Muscle layer of duodenum (tissue), 2 donors: ENCODE results near the gene NFIB.

ENCODE experiments used
- H3K27ac ChIP-seq: one replicate; pipeline ENCODE4 v1.7.0; 2013; ENCODE audit warnings: mild to moderate bottlenecking, low read length
- H3K27me3 ChIP-seq: one replicate; pipeline ENCODE4 v1.7.0; 2013; ENCODE audit warnings: low read depth, mild to moderate bottlenecking, control low read depth, low read length
- H3K36me3 ChIP-seq, 2 donors: one replicate each; pipeline ENCODE4 v1.7.0; 2013; ENCODE audit warnings: low read length in 2 of 2, control low read depth in 1 of 2, mild to moderate bottlenecking in 1 of 2; ENCODE audit not compliant: insufficient read depth in 2 of 2, control insufficient read depth in 1 of 2
- H3K4me1 ChIP-seq, 2 donors: one replicate each; pipeline ENCODE4 v1.7.0; 2013; ENCODE audit warnings: low read length in 2 of 2, mild to moderate bottlenecking in 2 of 2, control low read depth in 1 of 2, moderate library complexity in 1 of 2; ENCODE audit not compliant: insufficient read depth in 2 of 2, control insufficient read depth in 1 of 2
- H3K4me3 ChIP-seq, 2 donors: one replicate each; pipeline ENCODE4 v1.7.0; 2013; ENCODE audit warnings: low read length in 2 of 2, low read depth in 1 of 2, mild to moderate bottlenecking in 1 of 2
- H3K9me3 ChIP-seq, 2 donors: one replicate each; pipeline ENCODE4 v1.7.0; 2013; ENCODE audit warnings: low read length in 2 of 2, control low read depth in 1 of 2, mild to moderate bottlenecking in 1 of 2; ENCODE audit not compliant: control insufficient read depth in 1 of 2
- donor health status: healthy.

Gene NFIB

GRCh38 chr9:14103115-14103514, 210.8 kb downstream of the NFIB start:
- H3K27me3 ChIP-seq: no peaks in the 10 kb centered on the region
- peaks cover 9 to 13% of the 10 kb centered on the region in 2 donors for H3K4me1 ChIP-seq
- peak overlapping the region; percentile 26 for H3K27ac ChIP-seq
- H3K36me3 ChIP-seq: peaks cover 0 to 4% of the 10 kb centered on the region in 2 donors
- H3K9me3 ChIP-seq: no peaks in the 10 kb centered on the region
- no peak overlapping the region for H3K4me3 ChIP-seq

DNA sequence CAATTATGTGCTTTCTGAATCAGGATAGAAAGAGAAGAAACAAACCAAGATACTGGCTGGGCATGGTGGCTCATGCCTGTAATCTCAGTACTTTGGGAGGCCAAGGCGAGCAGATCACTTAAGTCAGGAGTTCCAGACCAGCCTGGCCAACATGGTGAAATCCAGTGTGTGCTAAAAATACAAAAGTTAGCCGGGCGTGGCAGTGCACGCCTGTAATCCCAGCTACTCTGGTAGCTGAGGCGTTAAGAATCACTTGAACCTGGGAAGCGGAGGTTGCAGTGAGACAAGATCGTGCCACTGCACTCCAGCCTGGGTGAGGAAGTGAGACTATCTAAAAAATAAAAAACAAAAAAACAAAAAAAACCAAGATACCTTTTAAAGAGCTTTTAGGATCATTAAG, 214.2 kb downstream of the NFIB start:
- H3K27me3 ChIP-seq: no peaks in the 10 kb centered on the region
- H3K4me1 ChIP-seq: peaks cover 10 to 13% of the 10 kb centered on the region in 2 donors
- peaks cover 0 to 4% of the 10 kb centered on the region in 2 donors for H3K36me3 ChIP-seq
- no peaks in the 10 kb centered on the region for H3K9me3 ChIP-seq
- no peak overlapping the region for H3K4me3 ChIP-seq
- no peak overlapping the region for H3K27ac ChIP-seq

- Histone ChIP-seq H3K36me3 (peaks cover 0 to 4% of the 10 kb centered on the region in 2 donors), H3K4me3 (no peak overlapping the region), H3K9me3 (no peaks in the 10 kb centered on the region), H3K4me1 (peaks cover 10 to 13% of the 10 kb centered on the region in 2 donors), H3K27me3 (no peaks in the 10 kb centered on the region), H3K27ac (peak overlapping the region; percentile 60)
Observed at GRCh38 chr9:14098486-14099180, 215.3 kb downstream of the NFIB start.

DNA sequence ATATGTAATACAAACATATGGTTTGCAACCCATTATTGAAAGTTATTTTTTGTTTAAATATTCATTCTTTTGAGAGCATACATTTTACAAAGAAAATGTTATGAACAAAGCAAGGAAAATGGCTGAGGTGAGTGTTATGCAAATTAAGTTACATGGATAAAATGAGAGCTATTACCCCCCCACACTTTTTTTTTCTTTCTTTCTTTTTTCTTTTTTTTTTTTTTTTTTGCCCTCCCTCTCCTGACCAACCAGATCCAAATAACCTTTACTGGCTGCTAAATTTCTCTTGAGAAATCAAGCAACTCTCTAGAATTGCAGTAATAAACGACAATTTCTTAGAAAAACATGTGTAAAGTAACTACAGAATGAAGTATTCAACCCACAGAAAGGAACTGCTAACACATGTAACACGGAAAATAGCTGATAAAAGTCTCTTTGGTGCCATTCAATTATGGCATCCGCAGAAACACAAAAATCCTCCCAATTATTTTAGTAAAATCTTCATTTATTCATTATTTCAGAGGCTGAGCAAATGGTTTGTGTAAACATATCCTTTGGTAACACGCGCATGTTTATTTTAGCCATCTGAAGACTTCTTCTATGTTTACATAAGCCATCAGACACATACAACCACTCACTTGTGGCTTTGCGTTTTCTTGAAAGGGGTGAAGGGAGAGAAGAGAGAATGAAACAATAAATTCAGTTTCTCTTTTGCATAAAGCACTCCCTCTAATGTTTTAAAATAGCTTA, 216.1 kb downstream of the NFIB start:
- no peaks in the 10 kb centered on the region for H3K9me3 ChIP-seq
- H3K27ac ChIP-seq: peak overlapping the region; percentile 60
- H3K4me1 ChIP-seq: peaks cover 10% of the 10 kb centered on the region in 2 donors
- H3K27me3 ChIP-seq: no peaks in the 10 kb centered on the region
- peaks cover 0 to 4% of the 10 kb centered on the region in 2 donors for H3K36me3 ChIP-seq
- H3K4me3 ChIP-seq: no peak overlapping the region

DNA sequence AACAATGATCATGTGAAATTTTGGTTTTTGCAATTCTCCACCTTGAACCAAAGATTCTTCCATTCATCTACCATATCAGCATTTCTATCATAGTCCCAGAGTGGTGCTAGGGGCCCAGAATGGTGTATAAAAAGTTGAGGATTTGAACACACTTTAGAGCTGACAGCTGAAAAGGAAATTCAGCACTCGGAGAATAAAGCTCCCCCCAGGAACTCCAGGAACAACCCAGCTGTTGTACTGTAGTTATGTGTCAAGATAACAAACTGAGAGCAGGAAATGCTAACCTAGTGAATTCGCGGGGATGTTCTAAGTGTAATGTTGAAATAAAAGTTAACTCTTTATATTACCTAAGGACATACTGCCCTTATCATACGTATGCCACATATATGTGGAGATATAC, 216.7 kb downstream of the NFIB start:
- Histone ChIP-seq H3K36me3 (peaks cover 0 to 4% of the 10 kb centered on the region in 2 donors), H3K27ac (peak overlapping the region; percentile 20), H3K4me1 (peaks cover 6 to 10% of the 10 kb centered on the region in 2 donors), H3K9me3 (no peaks in the 10 kb centered on the region), H3K4me3 (no peak overlapping the region), H3K27me3 (no peaks in the 10 kb centered on the region)

DNA sequence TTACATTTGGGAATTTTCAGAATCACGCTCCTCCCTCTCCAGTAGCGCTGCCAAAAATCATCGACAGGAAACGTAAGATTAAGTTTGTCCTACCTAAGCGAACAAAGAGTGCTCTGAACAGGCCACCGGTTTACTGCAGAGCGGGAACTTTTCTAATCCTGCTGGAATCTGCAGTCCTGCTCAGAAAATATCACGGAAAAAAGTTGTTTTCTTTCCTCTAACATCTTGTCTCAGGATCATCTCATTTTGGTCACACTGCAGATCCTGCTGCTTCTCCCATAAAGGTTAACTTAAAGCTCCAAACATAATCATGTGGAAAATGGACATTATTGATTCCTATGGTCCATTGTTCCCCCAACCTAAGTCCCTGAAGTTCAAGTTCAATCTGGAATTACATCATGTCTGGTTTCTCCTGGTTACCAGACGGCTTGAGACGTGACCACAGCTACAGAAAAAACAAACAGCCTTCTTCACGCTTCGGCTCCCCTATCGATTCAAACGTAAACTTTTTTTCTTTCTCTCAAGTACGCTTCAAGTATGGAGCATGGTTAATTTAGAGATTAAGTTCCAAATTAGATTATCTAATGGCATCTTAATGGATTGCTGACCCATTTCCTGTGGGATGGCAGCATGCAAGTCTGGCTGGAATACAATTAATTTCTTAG, 217.6 kb downstream of the NFIB start:
- no peaks in the 10 kb centered on the region for H3K36me3 ChIP-seq
- H3K4me3 ChIP-seq: peak overlapping the region; percentile 30 to 40
- no peaks in the 10 kb centered on the region for H3K27me3 ChIP-seq
- H3K9me3 ChIP-seq: no peaks in the 10 kb centered on the region
- H3K4me1 ChIP-seq: peaks cover 6 to 10% of the 10 kb centered on the region in 2 donors
- peak overlapping the region; percentile 20 for H3K27ac ChIP-seq

DNA sequence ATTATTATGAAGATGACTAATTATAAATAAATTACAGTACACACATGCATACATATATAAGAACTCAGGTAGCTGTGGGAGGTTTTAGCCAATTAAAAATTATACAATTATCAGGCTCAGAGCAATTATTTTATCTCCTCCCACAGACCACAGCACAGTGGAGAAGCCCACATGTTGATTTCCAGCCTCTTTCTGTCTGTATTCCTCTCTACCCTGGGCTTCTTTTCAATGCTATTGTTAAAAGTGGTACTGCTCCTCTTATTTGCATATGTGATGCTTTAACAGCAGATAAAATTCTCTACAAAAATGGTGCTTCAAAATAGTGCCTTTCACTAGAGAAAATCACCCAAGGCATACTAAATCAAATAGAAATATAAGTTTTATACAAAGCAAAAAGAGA, 218.7 kb downstream of the NFIB start:
- Histone ChIP-seq H3K9me3 (no peaks in the 10 kb centered on the region), H3K4me1 (peaks cover 6 to 10% of the 10 kb centered on the region in 2 donors), H3K36me3 (no peaks in the 10 kb centered on the region), H3K27me3 (no peaks in the 10 kb centered on the region), H3K27ac (no peak overlapping the region), H3K4me3 (no peak overlapping the region)

- Histone ChIP-seq H3K4me3 (no peak overlapping the region), H3K9me3 (no peaks in the 10 kb centered on the region), H3K4me1 (peaks cover 6 to 10% of the 10 kb centered on the region in 2 donors), H3K27ac (no peak overlapping the region), H3K36me3 (no peaks in the 10 kb centered on the region), H3K27me3 (no peaks in the 10 kb centered on the region)
Observed at GRCh38 chr9:14094491-14094890, 219.4 kb downstream of the NFIB start.

DNA sequence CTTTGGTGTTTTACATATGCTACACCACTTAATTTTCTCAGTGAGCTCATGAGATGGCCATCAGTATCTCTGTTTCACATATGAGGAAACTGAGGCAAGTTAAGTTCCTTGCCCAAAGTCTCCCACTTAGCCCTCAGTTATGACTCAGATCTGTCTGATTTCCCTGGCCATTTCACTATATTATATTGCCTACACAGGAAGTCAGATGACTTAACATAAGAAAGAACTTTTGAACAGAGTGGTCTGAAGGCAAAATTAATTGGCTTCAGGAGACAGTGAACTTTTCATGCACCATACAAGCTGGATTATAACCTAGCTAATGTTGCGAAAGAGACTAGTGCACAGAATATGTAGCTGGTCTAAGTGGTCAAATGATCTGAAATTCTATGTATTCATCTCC, 221.6 kb downstream of the NFIB start:
- Histone ChIP-seq H3K4me1 (no peaks in the 10 kb centered on the region), H3K9me3 (no peaks in the 10 kb centered on the region), H3K27ac (no peak overlapping the region), H3K27me3 (no peaks in the 10 kb centered on the region), H3K36me3 (peaks cover 0 to 7% of the 10 kb centered on the region in 2 donors), H3K4me3 (no peak overlapping the region)

DNA sequence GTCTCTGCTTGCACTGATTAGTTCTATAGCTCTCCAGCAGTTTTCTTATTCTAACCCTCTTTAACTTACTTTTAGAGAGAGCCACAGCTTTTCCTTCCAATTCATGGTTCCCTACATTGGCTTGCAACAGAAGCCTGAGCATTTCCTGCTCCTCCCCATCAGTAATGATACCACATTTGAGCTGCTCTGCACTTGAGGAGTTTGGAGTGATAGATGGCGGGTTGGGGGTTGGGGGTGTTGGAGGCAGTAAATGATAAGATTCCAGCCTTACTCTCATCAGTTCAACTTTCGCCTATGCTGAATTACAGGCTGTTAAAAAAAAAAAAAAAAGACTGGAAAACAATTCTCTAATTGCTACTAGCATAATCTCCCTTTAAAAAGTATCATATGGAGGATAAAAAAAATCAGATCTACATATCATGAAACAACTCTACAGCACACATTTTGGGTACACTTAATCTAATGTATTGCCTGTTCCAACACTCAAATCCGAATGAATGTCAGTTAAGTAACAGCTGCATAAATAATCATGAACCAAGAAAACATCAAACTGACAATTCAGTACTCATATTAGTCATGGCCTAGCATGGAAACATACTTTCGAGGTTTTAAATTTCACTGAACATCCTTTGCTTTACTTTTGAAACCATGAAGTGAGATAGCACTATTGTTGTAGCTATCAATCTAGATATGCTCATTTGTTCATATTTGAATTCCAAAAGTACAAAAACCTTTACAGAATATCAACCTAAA, 224.7 kb downstream of the NFIB start:
- Histone ChIP-seq H3K36me3 (peaks cover 0 to 7% of the 10 kb centered on the region in 2 donors), H3K9me3 (no peaks in the 10 kb centered on the region), H3K27me3 (no peaks in the 10 kb centered on the region), H3K4me3 (no peak overlapping the region), H3K27ac (no peak overlapping the region), H3K4me1 (no peaks in the 10 kb centered on the region)

GRCh38 chr9:14087576-14087975, 226.4 kb downstream of the NFIB start:
- no peak overlapping the region for H3K27ac ChIP-seq
- H3K4me1 ChIP-seq: peaks cover 0 to 10% of the 10 kb centered on the region in 2 donors
- no peak overlapping the region for H3K4me3 ChIP-seq
- H3K9me3 ChIP-seq: no peaks in the 10 kb centered on the region
- peaks cover 0 to 7% of the 10 kb centered on the region in 2 donors for H3K36me3 ChIP-seq
- no peaks in the 10 kb centered on the region for H3K27me3 ChIP-seq
